ENCODE measurements around the gene MYO1G.
A peak's percentile ranks its signal among the peaks of the same experiment; 100 is the strongest.
"Not testable (repeated sequence)": the region's sequence is repeated elsewhere in the genome, so short reads cannot be mapped to it uniquely, and the experiment has no call there.

Gene MYO1G

GRCh38 chr7:44978511-44979366 is at the start of gene MYO1G:
TSS of gene MYO1G (minus strand) at chr7:44979015. CDS start at chr7:44978961, 54 bp downstream.
- peak; percentile 94 for DNase-seq

- DNase-seq = peak; percentile 40
Observed at GRCh38 chr7:45028138-45028919, 49.5 kb upstream of the MYO1G start.

- no peak for DNase-seq
Observed at GRCh38 chr7:45027774-45028114, 48.9 kb upstream of the MYO1G start.

- DNase-seq = no peak
Observed at GRCh38 chr7:45026984-45027773, 48.4 kb upstream of the MYO1G start.

GRCh38 chr7:45026013-45026412 is 47.2 kb upstream of the MYO1G start:
- no peak for DNase-seq

- not testable (repeated sequence) for DNase-seq
Observed at GRCh38 chr7:45025473-45025872, 46.7 kb upstream of the MYO1G start.

- no peak for DNase-seq
Observed at GRCh38 chr7:45024126-45024744, 45.4 kb upstream of the MYO1G start.

GRCh38 chr7:45021604-45022296 is 42.9 kb upstream of the MYO1G start:
- peak; percentile 45 for DNase-seq

- DNase-seq = no peak
Observed at GRCh38 chr7:45020915-45021314, 42.1 kb upstream of the MYO1G start.

GRCh38 chr7:45017253-45017652 is 38.4 kb upstream of the MYO1G start:
- DNase-seq = no peak

- no peak for DNase-seq
Observed at GRCh38 chr7:45015313-45015712, 36.5 kb upstream of the MYO1G start.

GRCh38 chr7:45013465-45013967 is 34.7 kb upstream of the MYO1G start:
- no peak for DNase-seq

GRCh38 chr7:45007571-45008328 is 28.9 kb upstream of the MYO1G start:
- DNase-seq = no peak

GRCh38 chr7:45007106-45007505 is 28.3 kb upstream of the MYO1G start:
- DNase-seq = no peak

- no peak for DNase-seq
Observed at GRCh38 chr7:45003789-45004188, 25.0 kb upstream of the MYO1G start.

GRCh38 chr7:45001826-45002225 is 23.0 kb upstream of the MYO1G start:
- DNase-seq = no peak

- peak; percentile 80 for DNase-seq
Observed at GRCh38 chr7:45001138-45001694, 22.4 kb upstream of the MYO1G start.

- no peak for DNase-seq
Observed at GRCh38 chr7:45000093-45001032, 21.5 kb upstream of the MYO1G start, which contains the start of gene CCM2. TSS of gene CCM2 (plus strand) at chr7:45000201. CDS start at chr7:45000334, 133 bp downstream.
